Measurements from ENCODE around the gene LAMP5.

Gene LAMP5

GRCh38 chr20:9578594-9578993 lies 64.2 kb downstream of the LAMP5 start:
- no peak for DNase-seq (ENCODE audit: insufficient read length, low spot score)
- no peak for FAIRE-seq
- TF ChIP-seq CTCF (IDR thresholded peaks at IDR 0.05; ENCODE audit: insufficient read depth, missing control alignments): no peak
